H9 (cell line): ENCODE data around the gene HPD. TPM values are rescaled to one million over a fixed set of nuclear protein-coding genes. Genes with fewer than 3 reads are reported as not detected.
A peak's percentile ranks its signal among the peaks of the same experiment; 100 is the strongest.

Source experiments
- DNase-seq: peaks from one replicate; pipeline ENCODE4 v3.0.0-alpha.2; 2017
- H2AFZ ChIP-seq: one replicate; pipeline ENCODE4 v1.6.1; 2013; ENCODE audit warnings: mild to moderate bottlenecking, low read length, control low read depth, moderate library complexity
- H2AK5ac ChIP-seq: 2 replicates; pipeline ENCODE4 v1.6.1; 2013; ENCODE audit warnings: low read length, control low read depth, mixed read lengths; ENCODE audit not compliant: insufficient read length
- H2BK120ac ChIP-seq: one replicate; pipeline ENCODE4 v1.6.1; 2013; ENCODE audit warnings: low read depth, mild to moderate bottlenecking, low read length, control low read depth, inconsistent platforms; ENCODE audit not compliant: poor library complexity, severe bottlenecking
- H2BK12ac ChIP-seq: 2 replicates; pipeline ENCODE4 v1.6.1; 2013; ENCODE audit warnings: low read length, control low read depth, mixed read lengths, low read depth; ENCODE audit not compliant: insufficient read length
- H2BK15ac ChIP-seq: 2 replicates; pipeline ENCODE4 v1.6.1; 2013; ENCODE audit warnings: low read depth, low read length, control low read depth
- H2BK20ac ChIP-seq: one replicate; pipeline ENCODE4 v1.6.1; 2013; ENCODE audit warnings: low read depth, mild to moderate bottlenecking, low read length, control low read depth, inconsistent platforms; ENCODE audit not compliant: poor library complexity, severe bottlenecking
- H2BK5ac ChIP-seq: 2 replicates; pipeline ENCODE4 v1.6.1; 2013; ENCODE audit warnings: low read length, control low read depth, mixed read lengths; ENCODE audit not compliant: insufficient read length
- H3K14ac ChIP-seq: 2 replicates; pipeline ENCODE4 v1.6.1; 2013; ENCODE audit warnings: low read length, control low read depth; ENCODE audit not compliant: insufficient read depth
- H3K18ac ChIP-seq: 2 replicates; pipeline ENCODE4 v1.6.1; 2013; ENCODE audit warnings: low read depth, mild to moderate bottlenecking, mixed read lengths, low read length, control low read depth; ENCODE audit not compliant: insufficient read length
- H3K23ac ChIP-seq: 2 replicates; pipeline ENCODE4 v1.6.1; 2013; ENCODE audit warnings: low read length, control low read depth, mixed read lengths, low read depth; ENCODE audit not compliant: insufficient read length
- H3K23me2 ChIP-seq: 2 replicates; pipeline ENCODE4 v1.6.1; 2013; ENCODE audit warnings: low read depth, mild to moderate bottlenecking, mixed read lengths, low read length, control low read depth; ENCODE audit not compliant: insufficient read length, poor library complexity, severe bottlenecking
- H3K27ac ChIP-seq: 2 replicates; pipeline ENCODE4 v1.5.1; 2013; ENCODE audit warnings: low read length, control low read depth, mixed read lengths, low read depth; ENCODE audit not compliant: insufficient read length
- H3K27me3 ChIP-seq: 2 replicates; pipeline ENCODE4 v1.6.1; 2013; ENCODE audit warnings: low read length, control low read depth, inconsistent platforms; ENCODE audit not compliant: insufficient read depth
- H3K4ac ChIP-seq: 2 replicates; pipeline ENCODE4 v1.6.1; 2013; ENCODE audit warnings: low read depth, mild to moderate bottlenecking, control low read depth, inconsistent platforms, low read length, moderate library complexity
- H3K4me1 ChIP-seq: 2 replicates; pipeline ENCODE4 v1.6.1; 2013; ENCODE audit warnings: low read length, control low read depth, inconsistent platforms; ENCODE audit not compliant: insufficient read depth
- H3K4me2 ChIP-seq: 2 replicates; pipeline ENCODE4 v1.6.1; 2013; ENCODE audit warnings: low read length, control low read depth, mixed read lengths; ENCODE audit not compliant: insufficient read length, insufficient read depth
- H3K56ac ChIP-seq: 2 replicates; pipeline ENCODE4 v1.6.1; 2013; ENCODE audit warnings: low read depth, mild to moderate bottlenecking, mixed read lengths, low read length, control low read depth; ENCODE audit not compliant: insufficient read length
- H3K79me1 ChIP-seq: 2 replicates; pipeline ENCODE4 v1.6.1; 2013; ENCODE audit warnings: low read depth, mild to moderate bottlenecking, moderate library complexity, low read length, control low read depth, inconsistent platforms; ENCODE audit not compliant: insufficient read depth, poor library complexity, severe bottlenecking
- H3K79me2 ChIP-seq: 2 replicates; pipeline ENCODE4 v1.6.1; 2013; ENCODE audit warnings: low read length, control low read depth, inconsistent platforms; ENCODE audit not compliant: insufficient read depth
- H3K9ac ChIP-seq: 2 replicates; pipeline ENCODE4 v1.6.1; 2013; ENCODE audit warnings: low read length, control low read depth, mixed read lengths; ENCODE audit not compliant: insufficient read length; ENCODE audit errors: extremely low read depth
- H3K9me3 ChIP-seq: one replicate; pipeline ENCODE4 v1.6.1; 2013; ENCODE audit warnings: low read depth, low read length, inconsistent platforms; ENCODE audit not compliant: control insufficient read depth
- H3T11ph ChIP-seq: one replicate; pipeline ENCODE4 v1.6.1; 2013; ENCODE audit warnings: mild to moderate bottlenecking, low read length, control low read depth, inconsistent platforms
- H4K20me1 ChIP-seq: one replicate; pipeline ENCODE4 v1.6.1; 2013; ENCODE audit not compliant: control insufficient read depth, insufficient read length, insufficient read depth
- H4K5ac ChIP-seq: 2 replicates; pipeline ENCODE4 v1.6.1; 2013; ENCODE audit warnings: low read depth, mild to moderate bottlenecking, mixed read lengths, low read length, control low read depth; ENCODE audit not compliant: insufficient read length
- H4K8ac ChIP-seq: replicated peaks from 2 replicates; pipeline ENCODE4 v1.6.1; 2013; ENCODE audit warnings: low read length, control low read depth, mixed read lengths, low read depth; ENCODE audit not compliant: insufficient read length
- H4K91ac ChIP-seq: 2 replicates; pipeline ENCODE4 v1.6.1; 2013; ENCODE audit warnings: low read depth, mild to moderate bottlenecking, moderate library complexity, mixed read lengths, low read length, control low read depth; ENCODE audit not compliant: insufficient read length
- H3K27ac Mint-ChIP-seq, 3 experiments: 2 replicates in 2 of 3; 3 replicates in 1 of 3; pipeline ENCODE4 v1.8.0; 2020 to 2021; ENCODE audit warnings: mixed read lengths in 3 of 3, mild to moderate bottlenecking in 1 of 3, moderate library complexity in 1 of 3
- H3K27me3 Mint-ChIP-seq: 2 replicates; pipeline ENCODE4 v1.8.0; 2021; ENCODE audit warnings: low read depth, mild to moderate bottlenecking, moderate library complexity, mixed read lengths
- H3K36me3 Mint-ChIP-seq, 3 experiments: 2 replicates in 2 of 3; 3 replicates in 1 of 3; pipeline ENCODE4 v1.8.0; 2020 to 2021; ENCODE audit warnings: low read depth in 3 of 3, mixed read lengths in 3 of 3; ENCODE audit not compliant: insufficient read depth in 1 of 3
- H3K4me1 Mint-ChIP-seq, 2 experiments: 2 replicates each; pipeline ENCODE4 v1.8.0; 2020; ENCODE audit warnings: mixed read lengths in 2 of 2
- H3K4me3 Mint-ChIP-seq, 2 experiments: 2 replicates in 1 of 2; 3 replicates in 1 of 2; pipeline ENCODE4 v1.8.0; 2020 to 2021; ENCODE audit warnings: mild to moderate bottlenecking in 2 of 2, mixed read lengths in 2 of 2, moderate library complexity in 1 of 2
- H3K9me3 Mint-ChIP-seq, 2 experiments: 2 replicates in 1 of 2; 3 replicates in 1 of 2; pipeline ENCODE4 v1.8.0; 2020; ENCODE audit warnings: mild to moderate bottlenecking in 2 of 2, mixed read lengths in 2 of 2, moderate library complexity in 1 of 2
- CTCF ChIP-seq: fragments of 200-600 bp; sonication (generic); conservative IDR thresholded peaks from 3 replicates; pipeline ENCODE4 v1.8.0; 2021; ENCODE audit warnings: antibody characterized with exemption, mild to moderate bottlenecking
- WGBS: extraction: QIAGEN DNeasy Blood & Tissue Kit; methylation state at CpG from one replicate; pipeline ENCODE4 v1.1.7; 2013; ENCODE audit warnings: missing lambda C conversion rate, low lambda C conversion rate, mixed read lengths; ENCODE audit not compliant: insufficient read length; ENCODE audit errors: extremely low coverage; 5-methylcytosine and 5-hydroxymethylcytosine counted together
- total RNA-seq: library from RNA; stranded (reverse); gene quantifications from 2 replicates; pipeline ENCODE4 v1.2.1, GENCODE V29; 2021

The HPD gene
- total RNA-seq, 1 experiment from 2014 or later = not detected

GRCh38 chr12:121802485-121802842 is 56.2 kb downstream of the HPD start:
- no peaks in the 10 kb centered on the region for H3K9me3 Mint-ChIP-seq
- Histone ChIP-seq H3K27me3 (no peaks in the 10 kb centered on the region), H3K56ac (peak overlapping the region; percentile 98), H2BK120ac (peak overlapping the region; percentile 52), H3K4me1 (peaks cover 6% of the 10 kb centered on the region; the same call in 1 of the 2 replicates), H3K79me1 (no peaks in the 10 kb centered on the region), H3T11ph (no peak overlapping the region), H4K20me1 (no peaks in the 10 kb centered on the region), H3K27ac (peak overlapping the region; percentile 99), H2AFZ (no peak overlapping the region), H3K18ac (peak overlapping the region; percentile 79), H3K23ac (no peak overlapping the region), H3K4ac (no peak overlapping the region; the same call in 1 of the 2 replicates), H3K23me2 (peaks cover 27% of the 10 kb centered on the region), H4K91ac (no peak overlapping the region), H2BK5ac (peak overlapping the region; percentile 99), H4K8ac (no peak overlapping the region), H4K5ac (peak overlapping the region; percentile 93), H3K9ac (peak overlapping the region; percentile 100), H2BK20ac (no peak overlapping the region), H2AK5ac (peak overlapping the region; percentile 98), H3K9me3 (no peaks in the 10 kb centered on the region), H2BK12ac (peak overlapping the region; percentile 55), H3K4me2 (peak overlapping the region; percentile 98), H3K14ac (peak overlapping the region; percentile 58; the same call in 1 of the 2 replicates), H3K79me2 (no peaks in the 10 kb centered on the region; the same call in 1 of the 2 replicates), H2BK15ac (no peak overlapping the region)
- peak overlapping the region; percentile 98 to 100 (median 100) for H3K27ac Mint-ChIP-seq
- no peaks in the 10 kb centered on the region; the same call in 1 of the 2 replicates for H3K27me3 Mint-ChIP-seq
- TF ChIP-seq CTCF = no peak
- no CpG with 5 or more reads among the region's 1 CpG for WGBS
- H3K4me1 Mint-ChIP-seq = peaks cover 43 to 50% of the 10 kb centered on the region in 2 experiments
- DNase-seq = no peak
- peaks cover 18 to 34% (median 28%) of the 10 kb centered on the region in 3 experiments for H3K36me3 Mint-ChIP-seq
- peak overlapping the region; percentile 82 to 83 for H3K4me3 Mint-ChIP-seq
